GM12878 (cell line): ENCODE data around the gene PKN2. TPM values are rescaled to one million over a fixed set of nuclear protein-coding genes. Genes with fewer than 3 reads are reported as not detected.
A peak's percentile ranks its signal among the peaks of the same experiment; 100 is the strongest.

ENCODE experiments used
- ATAC-seq: fragments of 200-7000 bp; cut with Tn5 transposase; 3 replicates; pipeline ENCODE4 v1.9.1; 2020; ENCODE audit warnings: mild to moderate bottlenecking, moderate library complexity
- BruUV-seq: library from RNA; stranded (reverse); fragments of 400-500 nt; replicated peaks from 2 replicates; lab custom pipeline; 2021; lab: Mats Ljungman, UMichigan
- CTCF ChIA-PET: fragments of 300-600 bp; sonication (Branson Sonifier 250); formaldehyde crosslinking; extraction: SDS; loops from one replicate; lab custom pipeline; 2021; ENCODE audit warnings: inconsistent platforms; lab: Yijun Ruan, JAX
- POLR2A ChIA-PET: fragments of 350-600 bp; formaldehyde crosslinking; extraction: SDS; loops from one replicate; lab custom pipeline; 2021; ENCODE audit warnings: inconsistent platforms; lab: Charles Lee
- RAD21 ChIA-PET: fragments of 300-600 bp; sonication (Branson Sonifier 250); formaldehyde crosslinking; loops from one replicate; lab custom pipeline; 2023; ENCODE audit warnings: antibody characterized with exemption; ENCODE audit not compliant: unreplicated experiment; lab: Charles Lee
- SMC1A ChIA-PET: fragments of 300-600 bp; sonication (Branson Sonifier 250); formaldehyde crosslinking; loops from one replicate; lab custom pipeline; 2023; ENCODE audit not compliant: unreplicated experiment, uncharacterized antibody; lab: Charles Lee
- DNase-seq: peaks from one replicate; pipeline ENCODE4 v3.0.0-alpha.2; 2011; ENCODE audit warnings: low read depth, low spot score
- FAIRE-seq: peaks from 3 replicates; lab custom pipeline; 2011; peaks lifted over from hg19 to GRCh38; lab: Jason Lieb, UNC
- H2AFZ ChIP-seq: 2 replicates; pipeline ENCODE4 v1.6.0; 2011; ENCODE audit warnings: low read depth, low read length, control low read depth; ENCODE audit not compliant: control insufficient read depth
- H3K27ac ChIP-seq: 2 replicates; pipeline ENCODE4 v1.5.1; 2011; ENCODE audit warnings: control low read depth; ENCODE audit not compliant: control insufficient read depth, insufficient read depth
- H3K27me3 ChIP-seq, 2 experiments: replicated peaks in 1 of 2; 2 replicates each; pipeline versions ENCODE4 v1.6.0 to v1.6.1; 2011; ENCODE audit warnings: low read length in 1 of 2; ENCODE audit not compliant: control insufficient read depth in 2 of 2, insufficient read depth in 2 of 2
- H3K36me3 ChIP-seq, 2 experiments: 2 replicates each; pipeline ENCODE4 v1.5.1; 2011; ENCODE audit warnings: low read length in 1 of 2; ENCODE audit not compliant: control insufficient read depth in 2 of 2, insufficient read depth in 2 of 2
- H3K4me1 ChIP-seq: 2 replicates; pipeline ENCODE4 v1.6.1; 2011; ENCODE audit warnings: mild to moderate bottlenecking, low read length, moderate library complexity, mixed read lengths; ENCODE audit not compliant: control insufficient read depth, insufficient read depth
- H3K4me2 ChIP-seq: 2 replicates; pipeline ENCODE4 v1.6.0; 2011; ENCODE audit warnings: control low read depth; ENCODE audit not compliant: control insufficient read depth, insufficient read depth
- H3K4me3 ChIP-seq: fragments of 200-600 bp; sonication (generic); 2 replicates; pipeline ENCODE4 v1.5.1; 2016
- H3K79me2 ChIP-seq: 2 replicates; pipeline ENCODE4 v1.6.0; 2011; ENCODE audit warnings: low read length; ENCODE audit not compliant: control insufficient read depth, insufficient read depth
- H3K9ac ChIP-seq: 2 replicates; pipeline ENCODE4 v1.8.0; 2011; ENCODE audit warnings: low read length, control low read depth, mixed read lengths; ENCODE audit not compliant: control insufficient read depth, insufficient read depth
- H3K9me3 ChIP-seq: replicated peaks from 3 replicates; pipeline ENCODE4 v1.5.1; 2011; ENCODE audit warnings: mild to moderate bottlenecking, low read length; ENCODE audit not compliant: control insufficient read depth, insufficient read depth
- H4K20me1 ChIP-seq: 2 replicates; pipeline ENCODE4 v1.6.0; 2011; ENCODE audit not compliant: control insufficient read depth, insufficient read depth
- CHD1 ChIP-seq: IDR thresholded peaks from 2 replicates; pipeline ENCODE4 v1.6.1; 2012; ENCODE audit warnings: low read depth, low read length, improper control_type of control experiment
- POLR2A ChIP-seq: IDR thresholded peaks from 2 replicates; pipeline ENCODE4 v1.6.1; 2011; ENCODE audit warnings: low read depth, mild to moderate bottlenecking, low read length
- SIN3A ChIP-seq: IDR thresholded peaks from 2 replicates; pipeline ENCODE4 v1.6.1; 2012; ENCODE audit warnings: low read depth, low read length, improper control_type of control experiment
- SP1 ChIP-seq: IDR thresholded peaks from one replicate; pipeline ENCODE4 v1.6.1; 2011; ENCODE audit warnings: low read depth, low read length
- SRF ChIP-seq, 2 experiments: IDR thresholded peaks; 2 replicates each; pipeline ENCODE4 v1.6.1; 2011; ENCODE audit warnings: low read depth in 2 of 2, low read length in 2 of 2, mild to moderate bottlenecking in 1 of 2, moderate library complexity in 1 of 2
- WGBS: methylation state at CpG from one replicate; pipeline ENCODE4 v1.1.6; 2016; ENCODE audit warnings: low lambda C conversion rate; ENCODE audit not compliant: insufficient replicate concordance, insufficient coverage; ENCODE audit errors: missing lambda C conversion rate; 5-methylcytosine and 5-hydroxymethylcytosine counted together
- in situ Hi-C: fragments of 300-500 bp; cut with MboI; formaldehyde crosslinking; loops from 9 replicates; pipeline ENCODE4 v1.14.3; 2018; ENCODE audit warnings: mixed read lengths
- intact Hi-C: fragments of 100-400 bp; cut with micrococcal nuclease; formaldehyde crosslinking; loops from one replicate; pipeline ENCODE4 v1.14.2; 2022; ENCODE audit not compliant: unreplicated experiment
- polyA plus RNA-seq, 11 experiments: library from polyadenylated mRNA; depleted of rRNA in 4 of 11; unstranded in 6 of 11; stranded (reverse) in 5 of 11; fragments of >200 nt; fragmentation: Nextera tagmentation in 4 of 11; fragmentation: Illumina TruSeq in 1 of 11; extraction: Ambion mirVana in 4 of 11; extraction: Trizol in 1 of 11; gene quantifications; 1 replicate in 1 of 11; 2 replicates in 10 of 11; pipeline versions ENCODE4 v1.2.1 to v1.2.3, GENCODE V29; 2011 to 2016; ENCODE audit warnings: inconsistent platforms in 2 of 11, missing spikeins in 2 of 11, low read depth in 1 of 11
- total RNA-seq, 4 experiments: library from RNA; depleted of rRNA in 3 of 4; stranded (reverse); fragments of >200 nt in 3 of 4; fragmentation: Illumina TruSeq in 1 of 4; extraction: Trizol in 1 of 4; gene quantifications; 2 replicates each; pipeline versions ENCODE4 v1.2.1 to v1.2.3, GENCODE V29; 2013 to 2021
- TF ChIP-seq, protein P1 (sequence below): fragments of 450-650 bp; IDR thresholded peaks from 2 replicates; pipeline ENCODE4 v1.6.1; 2017; ENCODE audit warnings: low read depth, mild to moderate bottlenecking, moderate library complexity
- TF ChIP-seq, protein P2 (sequence below): fragments of 450-650 bp; IDR thresholded peaks from 2 replicates; pipeline ENCODE4 v1.6.1; 2017; ENCODE audit warnings: borderline replicate concordance

PKN2 gene
- total and polyA plus RNA-seq, 10 of the 15 experiments (the other 5 are each of a cell fraction or from before 2014, with no cell fraction given), result 2.6 to 18.3 (median 12.9) TPM

GRCh38 chr1:88737338-88737927, 53.4 kb downstream of the PKN2 start:
- Histone ChIP-seq H3K9ac (no peak overlapping the region), H3K4me2 (no peak overlapping the region), H3K9me3 (peaks cover 10% of the 10 kb centered on the region), H3K27ac (no peak overlapping the region), H4K20me1 (peaks cover 2% of the 10 kb centered on the region; the same call in 1 of the 2 replicates), H3K36me3 (no peaks in the 10 kb centered on the region; a peak in 1 of 4 replicates), H2AFZ (no peak overlapping the region), H3K79me2 (peaks cover 18% of the 10 kb centered on the region), H3K27me3 (no peaks in the 10 kb centered on the region), H3K4me3 (no peak overlapping the region), H3K4me1 (no peaks in the 10 kb centered on the region)
- ChIA-PET CTCF (interaction anchor here (1.2 to 2.0 kb wide), 3 partner anchors 8 to 341 kb away, joined by 3 to 6 read pairs (median 4); no protein-coding TSS in a partner anchor), RAD21 (no interaction called here), POLR2A (no interaction called here), SMC1A (no interaction called here)
- no peak for TF ChIP-seq SRF (IDR thresholded peaks at IDR 0.05; ENCODE audit: low read depth in 2 of 2, low read length in 2 of 2)
- TF ChIP-seq SIN3A, result no peak
- TF ChIP-seq, protein P1, sequence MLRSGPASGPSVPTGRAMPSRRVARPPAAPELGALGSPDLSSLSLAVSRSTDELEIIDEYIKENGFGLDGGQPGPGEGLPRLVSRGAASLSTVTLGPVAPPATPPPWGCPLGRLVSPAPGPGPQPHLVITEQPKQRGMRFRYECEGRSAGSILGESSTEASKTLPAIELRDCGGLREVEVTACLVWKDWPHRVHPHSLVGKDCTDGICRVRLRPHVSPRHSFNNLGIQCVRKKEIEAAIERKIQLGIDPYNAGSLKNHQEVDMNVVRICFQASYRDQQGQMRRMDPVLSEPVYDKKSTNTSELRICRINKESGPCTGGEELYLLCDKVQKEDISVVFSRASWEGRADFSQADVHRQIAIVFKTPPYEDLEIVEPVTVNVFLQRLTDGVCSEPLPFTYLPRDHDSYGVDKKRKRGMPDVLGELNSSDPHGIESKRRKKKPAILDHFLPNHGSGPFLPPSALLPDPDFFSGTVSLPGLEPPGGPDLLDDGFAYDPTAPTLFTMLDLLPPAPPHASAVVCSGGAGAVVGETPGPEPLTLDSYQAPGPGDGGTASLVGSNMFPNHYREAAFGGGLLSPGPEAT, result no peak
- TF ChIP-seq POLR2A, result no peak
- TF ChIP-seq SP1, result no peak
- TF ChIP-seq, protein P2, sequence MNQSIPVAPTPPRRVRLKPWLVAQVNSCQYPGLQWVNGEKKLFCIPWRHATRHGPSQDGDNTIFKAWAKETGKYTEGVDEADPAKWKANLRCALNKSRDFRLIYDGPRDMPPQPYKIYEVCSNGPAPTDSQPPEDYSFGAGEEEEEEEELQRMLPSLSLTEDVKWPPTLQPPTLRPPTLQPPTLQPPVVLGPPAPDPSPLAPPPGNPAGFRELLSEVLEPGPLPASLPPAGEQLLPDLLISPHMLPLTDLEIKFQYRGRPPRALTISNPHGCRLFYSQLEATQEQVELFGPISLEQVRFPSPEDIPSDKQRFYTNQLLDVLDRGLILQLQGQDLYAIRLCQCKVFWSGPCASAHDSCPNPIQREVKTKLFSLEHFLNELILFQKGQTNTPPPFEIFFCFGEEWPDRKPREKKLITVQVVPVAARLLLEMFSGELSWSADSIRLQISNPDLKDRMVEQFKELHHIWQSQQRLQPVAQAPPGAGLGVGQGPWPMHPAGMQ, result no peak
- TF ChIP-seq CHD1, result no peak
- DNase-seq, result no peak
- FAIRE-seq, result no peak
- ATAC-seq, result peak; percentile 18; the same call in 2 of the 3 replicates
- intact Hi-C loops (no loop called here), in situ Hi-C loops (no loop called here)
- BruUV-seq, result no TSS peak
- 97% methylated on average over 3 of the region's 3 CpGs for WGBS
